ENCODE measurements around the gene LILRA2. TPM values are rescaled to one million over a fixed set of nuclear protein-coding genes. Genes with fewer than 3 reads are reported as not detected.

LILRA2 gene
- total RNA-seq, result not detected in 2 replicates

GRCh38 chr19:54573330-54573872 is at the start of gene LILRA2:
LILRA2 (plus strand) TSS chr19:54573790; CDS start chr19:54573879, 89 bp downstream.

GRCh38 chr19:54593445-54593844 is 19.9 kb downstream of the LILRA2 start, which contains the start of gene LILRA1:
LILRA1 (plus strand) TSS chr19:54593632; CDS start chr19:54594245, 613 bp downstream.

GRCh38 chr19:54630262-54630661 is 56.7 kb downstream of the LILRA2 start, which contains the start of gene LILRB1:
LILRB1 (plus strand) TSS chr19:54630484; CDS start chr19:54631074, 590 bp downstream.

Other genes with a start within 250 kb of the LILRA2 start
- gene LILRA4, start 234.6 kb upstream of the LILRA2 start, total RNA-seq, result not detected in 2 replicates
- under 0.01 TPM in 1 of 2 replicates, not detected in the other for gene LAIR1, start 208.9 kb upstream of the LILRA2 start, total RNA-seq
- gene TTYH1, start 158.3 kb upstream of the LILRA2 start, total RNA-seq, result not detected in 2 replicates
- gene LENG8, start 124.6 kb upstream of the LILRA2 start, total RNA-seq, result 11.5 and 16.4 TPM in 2 replicates
- 15.4 and 24.5 TPM in 2 replicates for gene LENG9, start 110.0 kb upstream of the LILRA2 start, total RNA-seq
- 24.9 and 84.8 TPM in 2 replicates for gene CDC42EP5, start 100.5 kb upstream of the LILRA2 start, total RNA-seq
- gene LAIR2, start 71.0 kb upstream of the LILRA2 start, total RNA-seq, result not detected in 2 replicates
- not detected in 2 replicates for gene LILRA1, start 19.8 kb downstream of the LILRA2 start, total RNA-seq
- not detected in 2 replicates for gene LILRB1, start 56.7 kb downstream of the LILRA2 start, total RNA-seq
- gene LILRB4, start 89.2 kb downstream of the LILRA2 start, total RNA-seq, result under 0.01 TPM in 1 of 2 replicates, not detected in the other
- not detected in 2 replicates for gene KIR3DL3, start 150.7 kb downstream of the LILRA2 start, total RNA-seq
- gene KIR2DL3, start 164.7 kb downstream of the LILRA2 start, total RNA-seq, result not detected in 2 replicates
- not detected in 2 replicates for gene KIR2DL1, start 196.0 kb downstream of the LILRA2 start, total RNA-seq
- gene KIR2DL4, start 229.8 kb downstream of the LILRA2 start, total RNA-seq, result not detected in 2 replicates
- gene KIR3DL1, start 242.7 kb downstream of the LILRA2 start, total RNA-seq, result not detected in 2 replicates

All from tracheal epithelial cell (primary cell).